IPS DF 6.9 (cell line): Measurements from ENCODE around the gene GP1BB.
"Not testable (repeated sequence)": the region's sequence is repeated elsewhere in the genome, so short reads cannot be mapped to it uniquely, and the experiment has no call there.

Experiments used
- DNase-seq: peaks from one replicate; pipeline ENCODE4 v3.0.0-alpha.2; 2013; ENCODE audit warnings: low read depth, low spot score
- H3K27ac ChIP-seq: one replicate; pipeline ENCODE4 v1.5.1; 2013; ENCODE audit warnings: low read length, control low read depth
- H3K27me3 ChIP-seq: 2 replicates; pipeline ENCODE4 v1.6.1; 2013; ENCODE audit warnings: mild to moderate bottlenecking, low read length; ENCODE audit not compliant: control insufficient read depth, insufficient read depth
- H3K36me3 ChIP-seq: 2 replicates; pipeline ENCODE4 v1.6.1; 2013; ENCODE audit warnings: low read length; ENCODE audit not compliant: control insufficient read depth, insufficient read depth
- H3K4me1 ChIP-seq: 2 replicates; pipeline ENCODE4 v1.6.1; 2013; ENCODE audit warnings: low read length; ENCODE audit not compliant: control insufficient read depth, insufficient read depth
- H3K4me3 ChIP-seq: 2 replicates; pipeline ENCODE4 v1.5.1; 2013; ENCODE audit warnings: mild to moderate bottlenecking, low read length
- H3K9me3 ChIP-seq: 2 replicates; pipeline ENCODE4 v1.6.1; 2013; ENCODE audit warnings: low read length, inconsistent platforms; ENCODE audit not compliant: control insufficient read depth, insufficient read depth
- WGBS: extraction: QIAGEN DNeasy Blood & Tissue Kit; methylation state at CpG from one replicate; pipeline ENCODE4 v1.1.7; 2013; ENCODE audit warnings: mixed read lengths, missing lambda C conversion rate; ENCODE audit not compliant: insufficient read length, insufficient coverage; 5-methylcytosine and 5-hydroxymethylcytosine counted together

Gene GP1BB

GRCh38 chr22:19720150-19720827 lies 3.0 kb upstream of the GP1BB start:
- no peak for DNase-seq
- no peaks in the 10 kb centered on the region; the same call in 1 of the 2 replicates for H3K36me3 ChIP-seq
- no peaks in the 10 kb centered on the region for H3K9me3 ChIP-seq
- H3K27ac ChIP-seq: no peak overlapping the region
- peaks cover 14% of the 10 kb centered on the region for H3K4me1 ChIP-seq
- no peak overlapping the region for H3K4me3 ChIP-seq
- H3K27me3 ChIP-seq: peaks cover 64% of the 10 kb centered on the region
- WGBS: no CpG with 5 or more reads among the region's 26 CpGs

GRCh38 chr22:19720999-19721329 lies 2.4 kb upstream of the GP1BB start:
- peaks cover 14% of the 10 kb centered on the region for H3K4me1 ChIP-seq
- no peaks in the 10 kb centered on the region; the same call in 1 of the 2 replicates for H3K36me3 ChIP-seq
- no peak overlapping the region for H3K4me3 ChIP-seq
- DNase-seq: no peak
- H3K9me3 ChIP-seq: no peaks in the 10 kb centered on the region
- H3K27ac ChIP-seq: no peak overlapping the region
- H3K27me3 ChIP-seq: peaks cover 67% of the 10 kb centered on the region
- no CpG with 5 or more reads among the region's 2 CpGs for WGBS

GRCh38 chr22:19721330-19722177 lies 1.8 kb upstream of the GP1BB start:
- WGBS: no CpG with 5 or more reads among the region's 44 CpGs
- Histone ChIP-seq H3K27me3 (peaks cover 69% of the 10 kb centered on the region), H3K9me3 (no peaks in the 10 kb centered on the region), H3K27ac (no peak overlapping the region), H3K36me3 (no peaks in the 10 kb centered on the region; the same call in 1 of the 2 replicates), H3K4me1 (peaks cover 14% of the 10 kb centered on the region), H3K4me3 (peak overlapping the region; percentile 13; the same call in 1 of the 2 replicates)
- DNase-seq: no peak

GRCh38 chr22:19722178-19722981 lies 959 bp upstream of the GP1BB start:
- Histone ChIP-seq H3K27ac (no peak overlapping the region), H3K27me3 (peaks cover 74% of the 10 kb centered on the region), H3K4me3 (peak overlapping the region; percentile 4; the same call in 1 of the 2 replicates), H3K9me3 (no peaks in the 10 kb centered on the region), H3K4me1 (peaks cover 14% of the 10 kb centered on the region), H3K36me3 (no peaks in the 10 kb centered on the region; the same call in 1 of the 2 replicates)
- no peak for DNase-seq
- WGBS: no CpG with 5 or more reads among the region's 60 CpGs

DNA sequence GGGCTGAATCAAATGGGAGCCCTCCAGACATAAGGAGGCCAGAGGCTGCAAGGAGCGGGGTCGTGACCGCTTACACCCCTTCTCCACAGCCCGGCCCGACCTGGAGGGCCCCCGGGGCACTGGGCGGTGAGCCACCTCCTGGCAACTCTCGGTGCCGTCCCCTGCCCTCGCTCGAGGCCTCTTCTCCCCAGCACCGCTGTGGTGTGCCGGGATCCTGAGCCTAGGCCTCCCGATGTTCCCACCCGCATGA lies 432 bp upstream of the GP1BB start:
- H3K4me1 ChIP-seq: peaks cover 11% of the 10 kb centered on the region
- peaks cover 76% of the 10 kb centered on the region for H3K27me3 ChIP-seq
- no peaks in the 10 kb centered on the region for H3K9me3 ChIP-seq
- no peak overlapping the region for H3K27ac ChIP-seq
- no peak overlapping the region for H3K4me3 ChIP-seq
- no CpG with 5 or more reads among the region's 15 CpGs for WGBS
- no peaks in the 10 kb centered on the region; the same call in 1 of the 2 replicates for H3K36me3 ChIP-seq
- no peak for DNase-seq

- no peak overlapping the region for H3K27ac ChIP-seq
- no peak for DNase-seq
- WGBS: no CpG with 5 or more reads among the region's 89 CpGs
- no peaks in the 10 kb centered on the region for H3K9me3 ChIP-seq
- peak overlapping the region; percentile 16; the same call in 1 of the 2 replicates for H3K4me3 ChIP-seq
- H3K4me1 ChIP-seq: peaks cover 11% of the 10 kb centered on the region
- H3K36me3 ChIP-seq: no peaks in the 10 kb centered on the region
- peaks cover 77% of the 10 kb centered on the region for H3K27me3 ChIP-seq
These were observed 866 bp downstream of the GP1BB start for GRCh38 chr22:19723983-19724827.

- no peak for DNase-seq
- peaks cover 11% of the 10 kb centered on the region for H3K4me1 ChIP-seq
- no peaks in the 10 kb centered on the region for H3K36me3 ChIP-seq
- H3K4me3 ChIP-seq: no peak overlapping the region
- no peak overlapping the region for H3K27ac ChIP-seq
- H3K9me3 ChIP-seq: no peaks in the 10 kb centered on the region
- peaks cover 68% of the 10 kb centered on the region for H3K27me3 ChIP-seq
- WGBS: no CpG with 5 or more reads among the region's 45 CpGs
These were observed 1.8 kb downstream of the GP1BB start for GRCh38 chr22:19724927-19725661.

DNA sequence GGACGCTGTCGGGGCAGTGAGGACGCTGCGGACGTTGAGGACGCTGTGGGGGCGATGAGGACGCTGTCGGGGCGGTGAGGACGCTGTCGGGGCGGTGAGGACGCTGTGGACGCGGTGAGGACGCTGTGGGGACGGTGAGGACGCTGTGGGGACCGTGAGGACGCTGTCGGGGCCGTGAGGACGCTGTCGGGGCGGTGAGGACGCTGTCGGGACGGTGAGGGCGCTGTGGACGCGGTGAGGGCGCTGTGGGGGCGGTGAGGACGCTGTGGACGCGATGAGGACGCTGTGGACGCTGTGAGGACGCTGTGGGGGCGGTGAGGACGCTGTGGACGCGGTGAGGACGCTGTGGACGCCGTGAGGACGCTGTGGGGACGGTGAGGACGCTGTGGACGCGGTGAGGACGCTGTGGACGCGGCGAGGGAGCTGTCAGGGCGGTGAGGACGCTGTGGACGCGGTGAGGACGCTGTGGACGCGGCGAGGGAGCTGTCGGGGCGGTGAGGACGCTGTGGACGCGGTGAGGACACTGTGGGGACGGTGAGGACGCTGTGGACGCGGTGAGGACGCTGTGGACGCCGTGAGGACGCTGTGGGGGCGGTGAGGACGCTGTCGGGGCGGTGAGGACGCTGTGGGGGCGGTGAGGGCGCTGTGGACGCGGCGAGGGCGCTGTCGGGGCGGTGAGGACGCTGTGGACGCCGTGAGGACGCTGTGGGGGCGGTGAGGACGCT lies 2.9 kb downstream of the GP1BB start:
- Histone ChIP-seq H3K4me1 (peaks cover 11% of the 10 kb centered on the region), H3K27me3 (peaks cover 56% of the 10 kb centered on the region)
- not testable (repeated sequence) for H3K27ac ChIP-seq, H3K36me3 ChIP-seq, H3K9me3 ChIP-seq, H3K4me3 ChIP-seq, DNase-seq
- WGBS: no CpG with 5 or more reads among the region's 96 CpGs
